Right atrium auricular region (tissue), 2 donors: ENCODE results near the gene ERP27. TPM values are rescaled to one million over a fixed set of nuclear protein-coding genes. Genes with fewer than 3 reads are reported as not detected.

Experiments
- DNase-seq: peaks from one replicate; pipeline ENCODE4 v3.0.0-alpha.2; 2019; ENCODE audit warnings: low spot score
- H3K27ac ChIP-seq, 2 donors: fragments of 200-600 bp; sonication (generic); 1 replicate in 1 of 2; 2 replicates in 1 of 2; pipeline ENCODE4 v1.5.1; 2016 to 2019
- H3K27me3 ChIP-seq, 2 donors: fragments of 200-600 bp; sonication (generic); one replicate each; pipeline versions ENCODE4 v1.5.1 to v1.6.0; 2017 to 2019
- H3K36me3 ChIP-seq: fragments of 200-600 bp; sonication (generic); one replicate; pipeline ENCODE4 v1.5.1; 2016
- H3K4me1 ChIP-seq, 2 donors: fragments of 200-600 bp; sonication (generic); one replicate each; pipeline versions ENCODE4 v1.5.1 to v1.6.0; 2017 to 2019
- H3K4me3 ChIP-seq, 2 donors: fragments of 200-600 bp; sonication (generic); 1 replicate in 1 of 2; 2 replicates in 1 of 2; pipeline ENCODE4 v1.5.1; 2017 to 2019; ENCODE audit warnings: mild to moderate bottlenecking in 1 of 2, moderate library complexity in 1 of 2
- H3K9me3 ChIP-seq, 2 donors: fragments of 200-600 bp; sonication (generic); one replicate each; pipeline ENCODE4 v1.5.1; 2019
- total RNA-seq, 2 donors: library from RNA; depleted of rRNA; stranded (reverse); fragments of >200 nt; gene quantifications; one replicate each; pipeline ENCODE4 v1.1.0, GENCODE V29; 2016
- TF ChIP-seq, protein P1 (sequence below), 2 donors: fragments of 200-600 bp; sonication (generic); IDR thresholded peaks; one replicate each; pipeline ENCODE4 v1.5.1; 2019; ENCODE audit warnings: antibody characterized with exemption in 2 of 2

ERP27 gene
- total RNA-seq, 2 donors from 2014 or later = 0.31 to 0.70 TPM

DNA sequence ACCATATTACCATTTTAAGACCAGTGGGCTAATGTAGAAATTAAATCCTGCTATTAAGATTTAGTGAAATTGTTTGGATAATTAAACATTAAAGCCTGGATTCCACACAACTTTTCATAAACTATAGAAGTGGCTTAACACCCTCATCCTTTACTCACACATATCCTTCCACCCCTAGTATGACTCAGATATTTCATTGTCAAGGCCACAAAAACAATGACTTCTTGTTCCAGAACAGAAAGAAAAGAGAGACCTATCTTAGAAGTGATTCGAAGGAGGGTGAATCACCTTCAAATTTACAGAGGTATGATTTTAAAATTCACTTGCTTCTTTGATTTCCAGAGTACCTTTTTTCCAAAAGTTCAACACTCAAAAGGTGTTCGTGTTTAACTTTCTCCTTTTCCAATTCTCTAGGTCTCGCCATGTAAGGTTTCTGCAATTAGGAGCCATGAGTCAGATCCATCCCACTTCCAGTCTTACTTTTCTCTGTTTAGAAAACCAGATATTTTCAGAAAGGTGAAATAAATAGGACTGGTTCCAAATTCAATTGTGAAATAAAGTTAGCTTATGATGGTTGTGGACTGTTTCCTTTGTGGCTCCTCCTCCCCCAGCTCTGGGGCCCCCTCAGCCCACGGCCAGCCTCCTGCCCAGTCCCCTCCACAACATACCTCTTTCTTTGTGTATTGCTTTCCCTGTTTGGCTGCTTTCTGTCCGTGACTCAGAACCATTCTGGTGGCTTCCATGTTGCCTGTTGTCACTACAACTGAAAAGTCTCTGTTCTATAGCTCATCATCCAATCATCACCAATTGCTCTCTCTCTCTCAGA lies 28.0 kb downstream of the ERP27 start:
- no peaks in the 10 kb centered on the region for H3K9me3 ChIP-seq
- peaks cover 0 to 21% of the 10 kb centered on the region in 2 donors for H3K4me1 ChIP-seq
- H3K27me3 ChIP-seq = no peaks in the 10 kb centered on the region
- TF ChIP-seq, protein P1, sequence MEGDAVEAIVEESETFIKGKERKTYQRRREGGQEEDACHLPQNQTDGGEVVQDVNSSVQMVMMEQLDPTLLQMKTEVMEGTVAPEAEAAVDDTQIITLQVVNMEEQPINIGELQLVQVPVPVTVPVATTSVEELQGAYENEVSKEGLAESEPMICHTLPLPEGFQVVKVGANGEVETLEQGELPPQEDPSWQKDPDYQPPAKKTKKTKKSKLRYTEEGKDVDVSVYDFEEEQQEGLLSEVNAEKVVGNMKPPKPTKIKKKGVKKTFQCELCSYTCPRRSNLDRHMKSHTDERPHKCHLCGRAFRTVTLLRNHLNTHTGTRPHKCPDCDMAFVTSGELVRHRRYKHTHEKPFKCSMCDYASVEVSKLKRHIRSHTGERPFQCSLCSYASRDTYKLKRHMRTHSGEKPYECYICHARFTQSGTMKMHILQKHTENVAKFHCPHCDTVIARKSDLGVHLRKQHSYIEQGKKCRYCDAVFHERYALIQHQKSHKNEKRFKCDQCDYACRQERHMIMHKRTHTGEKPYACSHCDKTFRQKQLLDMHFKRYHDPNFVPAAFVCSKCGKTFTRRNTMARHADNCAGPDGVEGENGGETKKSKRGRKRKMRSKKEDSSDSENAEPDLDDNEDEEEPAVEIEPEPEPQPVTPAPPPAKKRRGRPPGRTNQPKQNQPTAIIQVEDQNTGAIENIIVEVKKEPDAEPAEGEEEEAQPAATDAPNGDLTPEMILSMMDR (IDR thresholded peaks at IDR 0.05) = no peak
- DNase-seq = no peak
- no peak overlapping the region for H3K27ac ChIP-seq
- no peaks in the 10 kb centered on the region for H3K36me3 ChIP-seq
- H3K4me3 ChIP-seq = no peak overlapping the region

DNA sequence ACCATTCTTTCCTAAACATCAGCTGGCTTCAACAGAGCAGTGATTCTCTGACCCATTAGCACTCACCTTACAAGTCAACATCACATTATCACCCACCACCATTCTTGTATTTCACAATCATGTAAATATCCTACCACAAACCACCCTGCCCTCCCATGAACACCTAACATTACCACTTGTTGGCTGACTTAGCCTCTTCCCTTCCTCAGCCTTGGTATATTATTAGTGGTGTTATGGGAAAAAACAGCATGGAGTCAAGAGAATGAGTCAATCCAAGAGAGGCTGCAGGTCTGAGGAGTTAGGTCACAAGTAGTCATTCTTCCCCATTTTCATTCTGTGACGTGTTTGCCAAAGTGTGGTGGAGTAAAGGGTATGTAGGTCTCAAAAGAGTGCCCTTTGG lies 30.4 kb downstream of the ERP27 start:
- Histone ChIP-seq H3K4me3 (no peak overlapping the region), H3K27me3 (no peaks in the 10 kb centered on the region), H3K36me3 (no peaks in the 10 kb centered on the region), H3K9me3 (no peaks in the 10 kb centered on the region), H3K27ac (no peak overlapping the region), H3K4me1 (peaks cover 0 to 26% of the 10 kb centered on the region in 2 donors)
- TF ChIP-seq, protein P1 (IDR thresholded peaks at IDR 0.05) = no peak
- DNase-seq = no peak

DNA sequence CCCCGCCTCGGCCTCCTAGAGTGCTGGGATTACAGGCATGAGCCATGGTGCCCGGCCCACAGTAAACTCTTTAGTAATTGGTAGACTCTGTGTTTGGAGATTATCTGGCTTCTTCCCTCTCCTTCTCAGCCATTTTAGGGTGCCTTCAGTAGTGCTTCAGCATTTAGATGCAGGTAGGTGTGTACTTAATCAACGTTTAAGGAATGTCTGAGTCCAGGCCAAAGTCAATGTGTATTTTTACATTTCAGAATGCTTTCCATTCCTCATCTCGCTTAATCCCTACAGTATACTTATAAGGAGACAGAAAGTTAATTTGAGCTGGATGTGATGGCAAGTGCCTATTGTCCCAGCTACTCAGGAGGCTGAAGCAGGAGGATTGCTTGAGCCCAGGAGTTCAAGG lies 32.2 kb downstream of the ERP27 start:
- peak overlapping the region; percentile 56 to 70 for H3K27ac ChIP-seq
- no peaks in the 10 kb centered on the region for H3K9me3 ChIP-seq
- H3K4me1 ChIP-seq = peaks cover 0 to 34% of the 10 kb centered on the region in 2 donors
- no peak overlapping the region for H3K4me3 ChIP-seq
- TF ChIP-seq, protein P1 (IDR thresholded peaks at IDR 0.05) = no peak
- DNase-seq = no peak
- H3K36me3 ChIP-seq = no peaks in the 10 kb centered on the region
- no peaks in the 10 kb centered on the region for H3K27me3 ChIP-seq

DNA sequence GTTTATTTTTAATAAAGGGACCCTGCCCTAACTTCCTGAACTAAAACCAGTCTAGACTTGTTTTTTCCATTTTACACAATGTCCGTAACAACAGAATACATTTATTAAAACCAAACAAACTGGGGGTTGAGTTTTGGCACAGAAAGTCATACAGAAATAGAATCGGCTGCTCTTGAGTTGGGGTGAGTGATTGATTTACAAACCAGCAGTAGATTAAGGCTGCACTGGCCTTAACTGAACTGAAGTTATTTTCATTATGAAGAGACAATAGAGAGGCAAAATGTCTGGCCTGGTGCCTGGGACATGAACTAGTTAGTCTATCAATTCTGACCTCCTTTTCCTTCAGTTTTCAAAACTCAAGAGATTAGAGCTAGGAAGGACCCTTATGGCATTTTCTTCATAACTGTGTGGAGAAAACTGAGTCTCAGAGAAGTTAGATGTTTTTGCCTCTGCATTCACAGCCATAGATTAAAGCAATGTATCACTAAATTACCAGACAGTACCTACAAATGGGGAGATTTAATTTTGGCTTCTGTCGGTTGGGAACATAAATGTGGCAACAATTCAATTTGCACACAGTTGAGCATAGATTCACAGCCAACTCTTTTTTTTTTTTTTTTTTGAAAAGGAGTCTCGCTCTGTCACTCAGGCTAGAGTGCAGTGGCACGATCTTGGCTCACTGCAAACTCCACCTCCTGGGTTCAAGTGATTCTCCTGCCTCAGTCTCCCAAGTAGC lies 32.9 kb downstream of the ERP27 start:
- H3K27ac ChIP-seq = peak overlapping the region; percentile 56 to 70
- H3K9me3 ChIP-seq = no peaks in the 10 kb centered on the region
- TF ChIP-seq, protein P1 (IDR thresholded peaks at IDR 0.05) = no peak
- no peak for DNase-seq
- H3K4me3 ChIP-seq = no peak overlapping the region
- H3K4me1 ChIP-seq = peaks cover 0 to 36% of the 10 kb centered on the region in 2 donors
- H3K36me3 ChIP-seq = no peaks in the 10 kb centered on the region
- no peaks in the 10 kb centered on the region for H3K27me3 ChIP-seq

DNA sequence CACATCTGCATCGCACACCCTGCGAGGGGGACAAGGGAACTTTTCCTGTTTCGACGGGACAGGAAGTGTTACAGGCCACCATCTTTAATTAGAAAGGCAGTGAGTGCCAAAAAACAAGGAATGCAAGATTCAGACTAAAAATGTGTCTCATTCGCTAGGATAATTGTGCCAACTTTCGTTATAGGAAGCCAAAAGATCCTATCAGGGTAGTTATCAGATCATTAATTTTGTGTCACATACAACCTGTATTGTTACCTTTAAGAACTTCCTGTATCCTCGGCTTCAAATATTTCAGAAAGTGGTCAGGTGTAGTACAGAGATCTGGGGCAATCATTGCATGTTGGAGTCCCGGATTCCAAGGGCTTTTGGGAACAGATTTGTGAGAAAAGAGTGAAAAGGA lies 33.5 kb downstream of the ERP27 start:
- TF ChIP-seq, protein P1 (IDR thresholded peaks at IDR 0.05) = no peak
- no peak overlapping the region for H3K4me3 ChIP-seq
- DNase-seq = no peak
- H3K27ac ChIP-seq = peak overlapping the region; percentile 56 to 70
- peaks cover 0 to 36% of the 10 kb centered on the region in 2 donors for H3K4me1 ChIP-seq
- H3K9me3 ChIP-seq = no peaks in the 10 kb centered on the region
- no peaks in the 10 kb centered on the region for H3K36me3 ChIP-seq
- H3K27me3 ChIP-seq = no peaks in the 10 kb centered on the region
